Subcutaneous adipose tissue (tissue), 4 donors: ENCODE data around the gene TMEM72. TPM values are rescaled to one million over a fixed set of nuclear protein-coding genes. Genes with fewer than 3 reads are reported as not detected.

Experiments used
- total RNA-seq, 4 donors: library from RNA; depleted of rRNA; stranded (reverse); fragments of >200 nt; gene quantifications; one replicate each; pipeline ENCODE4 v1.1.0, GENCODE V29; 2016
- TF ChIP-seq, protein P1 (sequence below): fragments of 450-650 bp; IDR thresholded peaks from one replicate; pipeline ENCODE4 v1.5.1; 2016; ENCODE audit warnings: low read depth, mild to moderate bottlenecking, control low read depth, antibody characterized with exemption, moderate library complexity

The TMEM72 gene
- total RNA-seq, 4 donors from 2014 or later, result not detected

DNA sequence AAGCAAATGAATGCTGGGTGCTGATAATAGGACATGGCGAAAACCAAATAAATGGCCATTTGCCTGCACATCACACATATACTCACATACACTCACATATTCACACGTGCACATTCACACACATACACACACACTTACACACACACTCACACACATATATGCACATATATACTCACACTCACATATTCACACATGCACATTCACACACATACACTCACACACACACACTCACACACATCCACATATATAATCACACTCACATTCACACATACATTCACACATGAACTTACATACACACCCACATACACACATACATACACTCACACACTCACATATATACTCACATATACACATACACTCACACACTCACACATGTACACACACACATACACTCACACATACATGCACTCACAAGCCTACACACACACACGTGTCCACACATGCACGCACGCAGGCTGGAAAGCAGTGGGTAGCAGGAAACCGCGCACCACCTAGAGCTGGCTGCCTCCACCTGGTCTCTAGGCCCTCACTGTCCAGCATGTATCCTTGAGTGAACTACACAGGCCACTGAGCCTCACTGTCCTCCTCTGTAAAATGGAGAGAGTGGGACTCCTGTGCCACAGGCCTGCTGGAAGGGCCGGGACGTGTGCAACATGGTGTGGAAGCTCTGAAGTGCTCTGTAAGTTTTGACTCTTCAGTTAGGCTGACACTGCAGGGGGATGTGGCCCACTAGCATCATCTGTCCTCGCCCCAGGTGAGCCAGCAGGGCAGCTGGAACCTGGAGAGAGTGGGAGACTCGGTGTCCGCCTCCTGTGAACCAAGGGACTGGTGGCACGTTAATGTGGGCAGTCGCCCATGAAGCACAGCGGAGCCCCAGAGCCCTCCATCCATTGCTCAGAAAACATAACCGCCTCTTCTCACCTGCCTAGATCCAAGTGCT is 14.9 kb downstream of the TMEM72 start:
- TF ChIP-seq, protein P1, sequence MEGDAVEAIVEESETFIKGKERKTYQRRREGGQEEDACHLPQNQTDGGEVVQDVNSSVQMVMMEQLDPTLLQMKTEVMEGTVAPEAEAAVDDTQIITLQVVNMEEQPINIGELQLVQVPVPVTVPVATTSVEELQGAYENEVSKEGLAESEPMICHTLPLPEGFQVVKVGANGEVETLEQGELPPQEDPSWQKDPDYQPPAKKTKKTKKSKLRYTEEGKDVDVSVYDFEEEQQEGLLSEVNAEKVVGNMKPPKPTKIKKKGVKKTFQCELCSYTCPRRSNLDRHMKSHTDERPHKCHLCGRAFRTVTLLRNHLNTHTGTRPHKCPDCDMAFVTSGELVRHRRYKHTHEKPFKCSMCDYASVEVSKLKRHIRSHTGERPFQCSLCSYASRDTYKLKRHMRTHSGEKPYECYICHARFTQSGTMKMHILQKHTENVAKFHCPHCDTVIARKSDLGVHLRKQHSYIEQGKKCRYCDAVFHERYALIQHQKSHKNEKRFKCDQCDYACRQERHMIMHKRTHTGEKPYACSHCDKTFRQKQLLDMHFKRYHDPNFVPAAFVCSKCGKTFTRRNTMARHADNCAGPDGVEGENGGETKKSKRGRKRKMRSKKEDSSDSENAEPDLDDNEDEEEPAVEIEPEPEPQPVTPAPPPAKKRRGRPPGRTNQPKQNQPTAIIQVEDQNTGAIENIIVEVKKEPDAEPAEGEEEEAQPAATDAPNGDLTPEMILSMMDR, result no peak

DNA sequence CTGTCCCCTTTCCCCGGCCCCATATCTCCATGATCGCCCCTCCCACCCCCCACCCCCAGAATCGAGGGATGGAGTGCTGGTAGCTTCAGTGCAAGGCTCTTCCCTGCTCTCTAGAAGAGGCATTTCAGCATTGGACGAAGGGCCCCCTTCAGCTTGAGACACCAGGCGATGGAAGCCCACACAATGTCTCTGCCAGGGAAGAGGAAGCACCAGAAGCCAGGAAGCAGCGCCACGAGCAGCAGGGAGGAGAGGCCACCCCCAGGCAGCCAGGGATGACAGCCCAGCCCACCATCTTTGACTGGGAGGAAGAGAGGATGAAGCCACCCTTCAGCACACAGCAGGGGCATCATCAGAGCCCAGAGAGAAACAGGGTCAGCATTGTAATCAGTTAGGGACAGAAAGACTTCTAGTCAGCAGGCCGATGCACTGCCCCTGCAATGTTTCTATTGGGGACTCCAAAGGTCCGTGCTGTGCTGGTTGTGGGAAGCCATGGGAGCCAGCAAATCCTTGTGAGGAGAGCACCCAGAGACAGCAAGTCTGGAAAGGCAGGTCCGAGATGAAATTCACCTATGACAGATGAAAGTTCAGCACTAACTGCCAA is 15.7 kb downstream of the TMEM72 start:
- TF ChIP-seq, protein P1, result no peak

DNA sequence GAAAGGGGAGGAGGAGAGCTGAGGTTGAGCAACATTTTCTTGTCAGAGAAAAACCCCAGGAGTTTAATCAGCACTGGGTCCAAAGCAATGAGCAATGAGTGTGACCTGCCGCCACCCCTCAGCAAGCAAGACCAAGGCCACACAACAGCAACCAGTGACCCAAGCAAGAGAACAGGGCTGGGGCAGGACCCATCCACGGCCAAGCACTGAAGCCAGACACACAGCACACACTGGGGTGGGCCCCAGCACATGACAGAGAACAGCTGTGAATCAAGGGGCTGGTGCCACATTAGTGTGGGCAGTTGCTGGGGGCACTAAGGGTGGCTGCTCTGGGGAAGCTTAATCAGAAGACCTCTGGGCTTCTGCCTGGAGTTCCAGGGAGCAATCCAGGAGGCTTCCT is 16.2 kb downstream of the TMEM72 start:
- TF ChIP-seq, protein P1, result no peak

DNA sequence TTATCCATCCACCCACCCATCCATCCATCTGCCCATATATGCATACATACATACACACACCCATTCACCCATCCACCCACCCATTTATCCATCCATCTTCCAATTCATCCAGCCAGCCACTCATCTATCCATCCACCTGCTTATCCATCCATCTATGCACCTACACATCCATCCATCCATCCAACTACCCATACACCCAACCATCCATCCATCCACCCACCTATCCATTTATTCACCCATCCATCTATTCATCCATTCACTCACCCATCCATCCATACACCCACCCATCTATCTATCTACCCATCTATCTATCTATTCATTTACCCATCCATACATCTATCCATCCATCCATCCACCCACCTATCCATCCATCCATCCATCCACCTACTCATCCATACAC is 17.3 kb downstream of the TMEM72 start:
- TF ChIP-seq, protein P1, result no peak

DNA sequence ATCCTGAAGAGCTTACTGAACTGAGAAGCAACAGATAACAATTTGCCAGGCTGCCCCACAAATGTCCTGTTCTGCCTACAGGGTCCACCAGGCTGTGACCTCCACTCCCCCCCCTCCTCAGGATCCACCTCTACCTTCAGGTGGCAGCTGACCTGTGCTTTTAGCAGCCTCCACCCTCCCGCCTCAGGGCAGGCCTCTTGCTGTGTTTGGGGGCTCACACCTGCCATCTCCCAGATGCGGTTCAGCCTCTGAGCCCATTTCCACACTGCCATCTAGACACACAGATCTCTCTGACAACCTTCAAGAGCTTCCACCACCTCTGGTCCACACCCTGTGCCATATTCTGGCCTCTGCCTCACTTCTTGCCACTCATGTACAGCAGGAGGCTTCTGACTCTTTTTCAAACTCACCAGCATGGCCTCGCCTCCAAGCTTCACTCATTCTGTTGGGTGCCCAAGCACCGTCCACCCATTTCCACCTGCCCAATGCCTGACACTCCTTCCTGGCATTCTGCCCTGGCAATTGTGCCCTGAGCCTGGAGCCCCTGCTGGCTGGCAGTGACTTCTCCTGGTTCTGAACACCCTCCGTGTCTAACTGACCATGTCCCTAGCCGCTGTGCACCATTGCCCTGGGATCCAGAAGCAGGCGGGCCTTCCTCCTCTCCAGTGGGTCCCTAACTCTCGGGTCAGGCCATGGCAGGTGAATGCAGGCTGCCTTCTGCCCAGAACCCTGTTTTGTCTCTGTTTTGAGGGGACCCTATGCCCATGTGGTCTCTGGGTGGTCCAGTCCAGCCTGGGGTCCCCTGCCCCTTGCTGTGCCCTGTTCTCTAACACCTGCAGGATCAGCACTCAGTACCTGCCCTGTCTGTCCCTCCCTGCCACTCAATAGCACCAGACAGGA is 18.5 kb downstream of the TMEM72 start:
- TF ChIP-seq, protein P1, result no peak

DNA sequence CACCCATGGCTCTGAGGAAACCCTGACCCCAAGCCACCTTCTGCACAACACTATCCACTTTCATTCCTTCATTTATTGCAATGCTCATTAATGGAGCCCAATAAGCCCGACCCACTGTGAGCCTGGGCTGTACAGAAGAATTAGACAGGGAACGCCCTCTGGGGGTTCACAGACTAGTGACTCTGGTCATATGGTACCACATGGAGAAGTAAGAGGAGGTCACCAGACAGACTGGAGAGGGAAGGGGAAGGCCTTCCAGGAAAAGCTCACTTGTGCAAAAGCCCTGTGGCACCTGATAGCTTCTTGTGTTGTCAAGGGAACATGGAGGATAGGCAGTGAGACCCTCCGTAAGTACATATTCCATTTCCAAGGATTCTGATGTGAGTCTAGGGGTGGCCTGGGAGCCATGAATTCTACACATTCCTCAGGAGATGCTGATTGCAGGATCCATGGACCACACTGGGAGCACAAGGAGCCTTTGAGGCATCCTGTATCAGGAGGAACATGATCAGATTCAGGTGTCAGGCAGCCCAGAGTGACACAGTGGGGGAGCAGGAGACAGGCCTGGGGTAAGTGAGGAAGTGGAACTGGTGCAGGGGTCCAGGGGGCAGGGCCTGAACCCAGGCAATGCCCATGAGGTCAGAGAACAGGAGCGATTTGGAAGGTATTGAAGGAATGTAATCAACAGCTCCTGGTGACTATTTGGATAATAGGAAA is 19.9 kb downstream of the TMEM72 start:
- TF ChIP-seq, protein P1, result no peak
